GM12892 (cell line): ENCODE measurements around the gene PSMG1.
"Not testable (repeated sequence)": the region's sequence is repeated elsewhere in the genome, so short reads cannot be mapped to it uniquely, and the experiment has no call there.

Source experiments
- DNase-seq: peaks from one replicate; pipeline ENCODE4 v3.0.0; 2011; ENCODE audit not compliant: insufficient read length
- FAIRE-seq: peaks from 2 replicates; lab custom pipeline; 2011; peaks lifted over from hg19 to GRCh38; lab: Jason Lieb, UNC
- POLR2A ChIP-seq: IDR thresholded peaks from 2 replicates; pipeline ENCODE4 v1.6.1; 2011; ENCODE audit warnings: low read depth, low read length, control low read depth
- POLR2AphosphoS5 ChIP-seq: IDR thresholded peaks from 2 replicates; pipeline ENCODE4 v1.6.1; 2011; ENCODE audit warnings: low read depth, low read length, control low read depth
- TAF1 ChIP-seq: IDR thresholded peaks from 2 replicates; pipeline ENCODE4 v1.6.1; 2011; ENCODE audit warnings: low read depth, mild to moderate bottlenecking, control low read depth, low read length, borderline replicate concordance

Gene PSMG1

GRCh38 chr21:39173716-39174680 lies 9.3 kb downstream of the PSMG1 start:
- FAIRE-seq = no peak
- TF ChIP-seq TAF1 = no peak
- no peak for TF ChIP-seq POLR2AphosphoS5
- no peak for TF ChIP-seq POLR2A

GRCh38 chr21:39169906-39170305 lies 13.3 kb downstream of the PSMG1 start:
- DNase-seq (no peak), FAIRE-seq (no peak)
- no peak for TF ChIP-seq POLR2AphosphoS5
- no peak for TF ChIP-seq TAF1
- TF ChIP-seq POLR2A = no peak

More at GRCh38 chr21:39173716-39174680, 9.3 kb downstream of the PSMG1 start:
- DNase-seq = no peak

GRCh38 chr21:39168800-39169199 lies 14.5 kb downstream of the PSMG1 start:
- DNase-seq (no peak), FAIRE-seq (no peak)
- no peak for TF ChIP-seq POLR2A
- no peak for TF ChIP-seq TAF1
- TF ChIP-seq POLR2AphosphoS5 = no peak

- TF ChIP-seq POLR2AphosphoS5 = no peak
- TF ChIP-seq POLR2A = no peak
- TF ChIP-seq TAF1 = no peak
- no peak for DNase-seq
- FAIRE-seq = no peak
Measured at GRCh38 chr21:39164523-39164922, 18.7 kb downstream of the PSMG1 start.

- FAIRE-seq (no peak), DNase-seq (no peak)
- TF ChIP-seq POLR2AphosphoS5 (no peak), TAF1 (no peak), POLR2A (no peak)
Measured at GRCh38 chr21:39161064-39161463, 22.2 kb downstream of the PSMG1 start.

GRCh38 chr21:39159342-39160063 lies 23.7 kb downstream of the PSMG1 start:
- TF ChIP-seq POLR2AphosphoS5 (no peak), TAF1 (no peak), POLR2A (no peak)
- FAIRE-seq (no peak), DNase-seq (no peak)

GRCh38 chr21:39157241-39157640 lies 26.0 kb downstream of the PSMG1 start:
- DNase-seq, FAIRE-seq: not testable (repeated sequence)

GRCh38 chr21:39156024-39156423 lies 27.2 kb downstream of the PSMG1 start:
- FAIRE-seq = no peak

GRCh38 chr21:39155578-39155977 lies 27.7 kb downstream of the PSMG1 start:
- FAIRE-seq = no peak
- TF ChIP-seq POLR2AphosphoS5 (no peak), TAF1 (no peak)
- DNase-seq = no peak

More at GRCh38 chr21:39156024-39156423, 27.2 kb downstream of the PSMG1 start:
- no peak for DNase-seq
- no peak for TF ChIP-seq POLR2A
- no peak for TF ChIP-seq TAF1
- no peak for TF ChIP-seq POLR2AphosphoS5

- no peak for TF ChIP-seq POLR2A
- no peak for TF ChIP-seq TAF1
- no peak for TF ChIP-seq POLR2AphosphoS5
- no peak for DNase-seq
- no peak for FAIRE-seq
Measured at GRCh38 chr21:39153842-39154241, 29.4 kb downstream of the PSMG1 start.

- DNase-seq (no peak), FAIRE-seq (no peak)
- TF ChIP-seq TAF1 (no peak), POLR2A (no peak), POLR2AphosphoS5 (no peak)
Measured at GRCh38 chr21:39153373-39153772, 29.9 kb downstream of the PSMG1 start.
